BJ (cell line): ENCODE measurements around the gene LZTS3. TPM values are rescaled to one million over a fixed set of nuclear protein-coding genes. Genes with fewer than 3 reads are reported as not detected.

ENCODE experiments used
- CTCF ChIA-PET: fragments of 350-600 bp; formaldehyde crosslinking; extraction: SDS; loops from one replicate; lab custom pipeline; 2021; ENCODE audit warnings: antibody characterized with exemption, inconsistent platforms; lab: Yijun Ruan, JAX
- POLR2A ChIA-PET: fragments of 300-600 bp; sonication (Branson Sonifier 250); formaldehyde crosslinking; extraction: SDS; loops from one replicate; lab custom pipeline; 2021; ENCODE audit warnings: antibody characterized with exemption; lab: Charles Lee
- DNase-seq: peaks from one replicate; pipeline ENCODE4 v3.0.0-alpha.2; 2011; ENCODE audit warnings: low read depth
- H3K27me3 ChIP-seq: 2 replicates; pipeline ENCODE4 v1.6.0; 2011; ENCODE audit warnings: low read length; ENCODE audit not compliant: control insufficient read depth, insufficient read depth
- H3K36me3 ChIP-seq: 2 replicates; pipeline ENCODE4 v1.5.1; 2011; ENCODE audit warnings: low read length; ENCODE audit not compliant: control insufficient read depth, insufficient read depth
- H3K4me3 ChIP-seq: 2 replicates; pipeline ENCODE4 v1.5.1; 2011; ENCODE audit warnings: low read depth, mild to moderate bottlenecking, control low read depth, low read length
- CTCF ChIP-seq: IDR thresholded peaks from 2 replicates; pipeline ENCODE4 v1.5.1; 2011; ENCODE audit warnings: low read depth, mild to moderate bottlenecking, control low read depth, inconsistent platforms, low read length, moderate library complexity; ENCODE audit not compliant: insufficient read depth
- polyA plus RNA-seq: library from polyadenylated mRNA; depleted of rRNA; stranded (reverse); fragments of >200 nt; gene quantifications from 2 replicates; pipeline ENCODE4 v1.2.3, GENCODE V29; 2011

The LZTS3 gene
- polyA plus RNA-seq, 1 experiment = 8.8 TPM

DNA sequence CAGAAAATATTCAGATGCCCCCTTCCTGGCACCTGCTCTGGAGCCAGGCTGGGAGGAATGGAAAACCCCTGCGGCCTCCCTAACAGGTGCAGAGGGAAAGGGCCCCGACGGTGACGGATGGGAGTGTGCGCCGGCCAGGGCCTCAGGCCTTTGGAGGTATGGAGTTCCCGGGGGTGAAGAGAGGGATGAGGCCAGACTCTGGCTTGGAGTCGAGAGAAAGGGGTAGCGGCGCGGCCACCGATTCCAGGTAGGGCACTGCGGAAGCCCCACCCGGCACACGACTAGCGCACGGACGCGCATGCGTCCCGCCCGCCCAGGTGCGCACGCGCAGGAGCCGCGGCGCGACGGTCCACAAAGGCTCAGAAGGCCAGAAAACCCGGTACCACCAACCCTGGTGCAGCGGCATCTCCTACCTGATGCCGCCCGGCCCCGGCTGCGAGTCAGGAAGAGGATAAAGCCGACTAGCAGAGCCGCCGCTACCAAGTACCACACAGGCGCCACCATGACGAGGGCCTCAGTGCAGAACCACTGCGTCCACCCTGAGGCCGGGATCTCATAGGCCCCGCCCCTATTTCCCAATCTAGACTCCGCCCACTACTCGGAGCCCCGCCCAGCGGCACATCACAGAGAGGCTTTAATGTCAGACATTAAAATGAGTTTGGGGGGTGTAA lies 30.9 kb upstream of the LZTS3 start, which contains the start of gene DDRGK1:
Gene DDRGK1, minus strand, starts transcription at position 559 of the 671 bp plus-strand sequence. Its CDS starts 55 bp downstream, at position 504.
- CTCF ChIA-PET = interaction anchor here (0.6 kb wide), 1 partner anchor 9 kb away, joined by 3 read pairs; no protein-coding TSS in a partner anchor
- no peak for TF ChIP-seq CTCF
- POLR2A ChIA-PET = no interaction called here
- H3K36me3 ChIP-seq = peaks cover 9% of the 10 kb centered on the region
- H3K4me3 ChIP-seq = peak within 1 kb of the TSS; percentile 79
- H3K27me3 ChIP-seq = no peaks in the 10 kb centered on the region
- peak; percentile 30 for DNase-seq

GRCh38 chr20:3203315-3204123 lies 30.2 kb upstream of the LZTS3 start:
- CTCF ChIA-PET = interaction anchor here (0.6 kb wide), 1 partner anchor 8 kb away, joined by 3 read pairs; no protein-coding TSS in a partner anchor
- H3K27me3 ChIP-seq = no peaks in the 10 kb centered on the region
- TF ChIP-seq CTCF = no peak
- peaks cover 10% of the 10 kb centered on the region for H3K36me3 ChIP-seq
- DNase-seq = no peak
- POLR2A ChIA-PET = no interaction called here
- peak overlapping the region; percentile 79 for H3K4me3 ChIP-seq

GRCh38 chr20:3202965-3203314 lies 29.6 kb upstream of the LZTS3 start:
- POLR2A ChIA-PET = no interaction called here
- no peak for DNase-seq

DNA sequence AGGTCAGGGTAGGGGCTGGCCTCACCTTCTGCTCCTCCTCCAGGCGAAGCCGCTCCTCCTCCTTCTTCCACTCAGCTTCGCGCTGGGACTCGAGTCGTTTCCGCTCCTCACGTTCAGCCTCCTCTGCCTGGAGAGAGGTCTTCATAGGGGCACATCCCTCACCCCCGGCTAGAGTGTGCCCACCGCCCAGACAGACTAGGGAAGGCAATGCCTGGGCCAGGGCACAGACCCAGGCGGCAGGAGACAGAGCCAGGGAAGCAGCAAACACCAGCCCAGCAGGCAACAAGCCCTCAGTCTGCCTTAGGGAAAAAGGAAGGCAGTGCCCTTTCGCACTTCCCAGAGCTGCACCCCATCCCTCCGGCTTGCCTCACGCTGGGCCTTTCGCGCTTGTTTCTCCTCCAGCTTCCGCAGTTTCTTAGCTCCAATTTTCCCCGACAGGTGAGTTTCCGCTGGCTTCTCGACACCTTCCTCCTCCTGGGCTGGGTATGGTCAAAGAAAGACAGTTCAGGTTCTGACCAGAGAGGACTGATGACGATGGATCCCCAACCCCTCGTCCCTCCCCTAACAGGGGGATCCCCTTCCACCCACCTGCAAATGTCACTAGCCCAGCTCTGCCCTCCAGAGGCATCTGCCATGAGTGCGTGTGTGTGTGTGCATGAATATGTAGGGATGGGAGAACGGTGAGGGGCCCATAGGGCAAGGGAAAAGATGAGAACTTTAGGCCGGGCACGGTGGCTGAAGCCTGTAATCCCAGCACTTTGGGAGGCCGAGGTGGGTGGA lies 26.8 kb upstream of the LZTS3 start:
- ChIA-PET POLR2A (no interaction called here), CTCF (no interaction called here)
- no peak for TF ChIP-seq CTCF
- peaks cover 16% of the 10 kb centered on the region for H3K36me3 ChIP-seq
- H3K4me3 ChIP-seq = no peak overlapping the region
- H3K27me3 ChIP-seq = no peaks in the 10 kb centered on the region
- DNase-seq = no peak

More at GRCh38 chr20:3202965-3203314, 29.6 kb upstream of the LZTS3 start:
- no peaks in the 10 kb centered on the region for H3K27me3 ChIP-seq
- peak overlapping the region; percentile 79 for H3K4me3 ChIP-seq
- TF ChIP-seq CTCF = no peak
- peaks cover 10% of the 10 kb centered on the region for H3K36me3 ChIP-seq
- CTCF ChIA-PET = no interaction called here
